ENCODE measurements around the gene PTPRG. TPM values are rescaled to one million over a fixed set of nuclear protein-coding genes. Genes with fewer than 3 reads are reported as not detected.
A peak's percentile ranks its signal among the peaks of the same experiment; 100 is the strongest.

The PTPRG gene
- total and polyA plus RNA-seq, 2 experiments from 2014 or later: 11.5 to 39.6 TPM

GRCh38 chr3:61913701-61914100 lies 352.3 kb downstream of the PTPRG start:
- H3K9me2 ChIP-seq (ENCODE audit: insufficient read depth): no peaks in the 10 kb centered on the region
- H3K27ac ChIP-seq: no peak overlapping the region
- no peaks in the 10 kb centered on the region; the same call in 1 of the 2 replicates for H3K4me1 ChIP-seq (ENCODE audit: insufficient read depth)
- no peaks in the 10 kb centered on the region for H4K20me1 ChIP-seq (ENCODE audit: insufficient read depth)
- no peaks in the 10 kb centered on the region for H3K36me3 ChIP-seq (ENCODE audit: low read depth)
- DNase-seq: no peak
- no peak overlapping the region for H2AFZ ChIP-seq
- 83 to 89% methylated on average over 3 of the region's 3 CpGs for WGBS, 2 experiments (ENCODE audit: low coverage in 1 of 2, low lambda C conversion rate in 2 of 2, missing lambda C conversion rate in 2 of 2)
- H3K4me3 ChIP-seq: no peak overlapping the region
- TF ChIP-seq EZH2phosphoT487 (IDR thresholded peaks at IDR 0.05; ENCODE audit: insufficient read depth, low read depth) (no peak), EZH2 (IDR thresholded peaks at IDR 0.05; ENCODE audit: insufficient read depth, poor library complexity, severe bottlenecking) (no peak)
- H3K79me2 ChIP-seq (ENCODE audit: insufficient read depth): no peaks in the 10 kb centered on the region
- H3K27me3 ChIP-seq (replicated peaks; ENCODE audit: insufficient read depth): no peaks in the 10 kb centered on the region
- no peaks in the 10 kb centered on the region for H3F3A ChIP-seq (ENCODE audit: insufficient read depth)
- no peak overlapping the region for H3K9ac ChIP-seq
- H3K9me3 ChIP-seq (ENCODE audit: low read depth): no peaks in the 10 kb centered on the region
- no peak overlapping the region for H3K4me2 ChIP-seq (ENCODE audit: unreplicated experiment)
- in situ Hi-C loops (cut with MboI): no loop called here

- H3K4me2 ChIP-seq (ENCODE audit: unreplicated experiment): peak overlapping the region; percentile 20
- no peaks in the 10 kb centered on the region for H4K20me1 ChIP-seq (ENCODE audit: insufficient read depth)
- no peaks in the 10 kb centered on the region for H3K27me3 ChIP-seq (replicated peaks; ENCODE audit: insufficient read depth)
- H3K9me3 ChIP-seq (ENCODE audit: low read depth): no peaks in the 10 kb centered on the region
- no peaks in the 10 kb centered on the region; the same call in 1 of the 2 replicates for H3K4me1 ChIP-seq (ENCODE audit: insufficient read depth)
- H2AFZ ChIP-seq: no peak overlapping the region
- peak; percentile 55 for DNase-seq
- H3K79me2 ChIP-seq (ENCODE audit: insufficient read depth): no peaks in the 10 kb centered on the region
- TF ChIP-seq EZH2 (IDR thresholded peaks at IDR 0.05; ENCODE audit: insufficient read depth, poor library complexity, severe bottlenecking) (no peak), EZH2phosphoT487 (IDR thresholded peaks at IDR 0.05; ENCODE audit: insufficient read depth, low read depth) (no peak)
- no peaks in the 10 kb centered on the region for H3F3A ChIP-seq (ENCODE audit: insufficient read depth)
- in situ Hi-C loops (cut with MboI): no loop called here
- H3K9me2 ChIP-seq (ENCODE audit: insufficient read depth): no peaks in the 10 kb centered on the region
- H3K9ac ChIP-seq: no peak overlapping the region
- 33% methylated on average over 6 of the region's 6 CpGs for WGBS, 2 experiments (ENCODE audit: low coverage in 1 of 2, low lambda C conversion rate in 2 of 2, missing lambda C conversion rate in 2 of 2)
- H3K36me3 ChIP-seq (ENCODE audit: low read depth): no peaks in the 10 kb centered on the region
- no peak overlapping the region for H3K4me3 ChIP-seq
- no peak overlapping the region for H3K27ac ChIP-seq
These were observed 352.9 kb downstream of the PTPRG start for GRCh38 chr3:61914276-61914675.

DNA sequence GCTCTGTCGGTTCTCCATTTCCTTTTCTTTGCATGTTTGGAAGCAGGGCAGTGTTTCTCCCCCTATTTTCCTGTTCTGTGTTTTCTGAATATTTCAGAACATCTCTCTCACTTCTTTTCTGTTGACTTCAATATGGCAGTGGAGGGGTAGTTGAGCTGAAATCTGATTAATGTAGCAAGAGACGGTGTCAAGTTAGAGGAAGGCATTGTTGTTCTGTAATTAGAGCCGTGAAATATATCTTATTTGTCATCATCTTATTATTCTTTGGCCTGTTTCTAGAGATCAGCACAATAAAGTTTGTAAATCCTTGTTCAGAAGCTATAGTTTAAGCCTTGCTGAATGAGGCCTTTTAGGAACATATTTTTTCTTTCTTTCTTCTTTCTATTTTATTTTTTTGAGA lies 353.9 kb downstream of the PTPRG start:
- no peaks in the 10 kb centered on the region for H3K27me3 ChIP-seq (replicated peaks; ENCODE audit: insufficient read depth)
- no peak for DNase-seq
- in situ Hi-C loops (cut with MboI): no loop called here

GRCh38 chr3:61919371-61919770 lies 358.0 kb downstream of the PTPRG start:
- Histone ChIP-seq H3K4me1 (ENCODE audit: insufficient read depth) (no peaks in the 10 kb centered on the region; the same call in 1 of the 2 replicates), H2AFZ (no peak overlapping the region), H3K4me3 (no peak overlapping the region), H3K4me2 (ENCODE audit: unreplicated experiment) (no peak overlapping the region), H3F3A (ENCODE audit: insufficient read depth) (no peaks in the 10 kb centered on the region), H3K36me3 (ENCODE audit: low read depth) (no peaks in the 10 kb centered on the region), H3K27me3 (replicated peaks; ENCODE audit: insufficient read depth) (no peaks in the 10 kb centered on the region), H3K9me2 (ENCODE audit: insufficient read depth) (no peaks in the 10 kb centered on the region), H3K9ac (no peak overlapping the region), H4K20me1 (ENCODE audit: insufficient read depth) (no peaks in the 10 kb centered on the region), H3K9me3 (ENCODE audit: low read depth) (no peaks in the 10 kb centered on the region), H3K79me2 (ENCODE audit: insufficient read depth) (peaks cover 11% of the 10 kb centered on the region), H3K27ac (no peak overlapping the region)
- in situ Hi-C loops (cut with MboI): no loop called here
- DNase-seq: no peak
- WGBS, 2 experiments (ENCODE audit: low coverage in 1 of 2, low lambda C conversion rate in 2 of 2, missing lambda C conversion rate in 2 of 2): 90 to 91% methylated on average over 4 of the region's 4 CpGs
- TF ChIP-seq EZH2 (IDR thresholded peaks at IDR 0.05; ENCODE audit: insufficient read depth, poor library complexity, severe bottlenecking): no peak
- no peak for TF ChIP-seq EZH2phosphoT487 (IDR thresholded peaks at IDR 0.05; ENCODE audit: insufficient read depth, low read depth)

More for the DNA sequence above, 353.9 kb downstream of the PTPRG start:
- no peaks in the 10 kb centered on the region; the same call in 1 of the 2 replicates for H3K4me1 ChIP-seq (ENCODE audit: insufficient read depth)
- H3K36me3 ChIP-seq (ENCODE audit: low read depth): no peaks in the 10 kb centered on the region
- H3K9me2 ChIP-seq (ENCODE audit: insufficient read depth): no peaks in the 10 kb centered on the region
- H3K4me3 ChIP-seq: no peak overlapping the region
- H3K27ac ChIP-seq: no peak overlapping the region
- 97 to 99% methylated on average over 3 of the region's 3 CpGs for WGBS, 2 experiments (ENCODE audit: low coverage in 1 of 2, low lambda C conversion rate in 2 of 2, missing lambda C conversion rate in 2 of 2)
- no peak overlapping the region for H2AFZ ChIP-seq
- H3K4me2 ChIP-seq (ENCODE audit: unreplicated experiment): no peak overlapping the region
- H4K20me1 ChIP-seq (ENCODE audit: insufficient read depth): no peaks in the 10 kb centered on the region
- no peak for TF ChIP-seq EZH2 (IDR thresholded peaks at IDR 0.05; ENCODE audit: insufficient read depth, poor library complexity, severe bottlenecking)
- no peak for TF ChIP-seq EZH2phosphoT487 (IDR thresholded peaks at IDR 0.05; ENCODE audit: insufficient read depth, low read depth)
- H3F3A ChIP-seq (ENCODE audit: insufficient read depth): no peaks in the 10 kb centered on the region
- peaks cover under 1% of the 10 kb centered on the region; the same call in 1 of the 2 replicates for H3K79me2 ChIP-seq (ENCODE audit: insufficient read depth)
- H3K9me3 ChIP-seq (ENCODE audit: low read depth): no peaks in the 10 kb centered on the region
- H3K9ac ChIP-seq: no peak overlapping the region

DNA sequence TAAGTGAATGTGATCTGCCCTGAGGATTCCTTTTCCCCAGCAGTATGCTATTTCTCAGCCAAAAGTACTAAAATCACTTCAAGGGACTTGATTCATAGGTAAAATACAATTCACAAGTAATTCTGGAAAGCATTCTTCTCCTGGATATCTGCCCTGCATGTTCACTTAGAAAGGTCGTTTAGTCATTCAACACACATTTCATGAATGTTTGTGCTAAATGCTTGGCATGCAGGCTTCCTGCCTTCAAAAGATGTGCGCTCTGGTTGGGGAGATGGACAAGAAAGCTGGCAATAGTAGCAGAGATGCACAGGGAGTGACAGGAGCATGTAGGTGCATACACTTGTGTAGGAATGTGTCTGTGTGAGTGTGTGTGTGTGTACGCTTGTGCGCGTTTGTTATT lies 360.7 kb downstream of the PTPRG start:
- Histone ChIP-seq H2AFZ (no peak overlapping the region), H3K9ac (no peak overlapping the region), H3K9me2 (ENCODE audit: insufficient read depth) (no peaks in the 10 kb centered on the region; the same call in 1 of the 2 replicates), H3K9me3 (ENCODE audit: low read depth) (no peaks in the 10 kb centered on the region), H3K79me2 (ENCODE audit: insufficient read depth) (peaks cover 11% of the 10 kb centered on the region), H3F3A (ENCODE audit: insufficient read depth) (peaks cover 5% of the 10 kb centered on the region; the same call in 1 of the 2 replicates), H3K36me3 (ENCODE audit: low read depth) (no peaks in the 10 kb centered on the region), H3K4me3 (no peak overlapping the region), H3K4me2 (ENCODE audit: unreplicated experiment) (no peak overlapping the region), H4K20me1 (ENCODE audit: insufficient read depth) (no peaks in the 10 kb centered on the region), H3K4me1 (ENCODE audit: insufficient read depth) (peaks cover 6% of the 10 kb centered on the region), H3K27ac (no peak overlapping the region), H3K27me3 (replicated peaks; ENCODE audit: insufficient read depth) (no peaks in the 10 kb centered on the region)
- in situ Hi-C loops (cut with MboI): no loop called here
- TF ChIP-seq EZH2 (IDR thresholded peaks at IDR 0.05; ENCODE audit: insufficient read depth, poor library complexity, severe bottlenecking) (no peak), EZH2phosphoT487 (IDR thresholded peaks at IDR 0.05; ENCODE audit: insufficient read depth, low read depth) (no peak)
- DNase-seq: peak; percentile 18
- WGBS, 2 experiments (ENCODE audit: low coverage in 1 of 2, low lambda C conversion rate in 2 of 2, missing lambda C conversion rate in 2 of 2): 71 to 79% methylated on average over 5 of the region's 5 CpGs

Measured in GM23248 (cell line).